Endothelial cell (in vitro differentiated cells): Measurements from ENCODE around the gene EPOP. TPM values are rescaled to one million over a fixed set of nuclear protein-coding genes. Genes with fewer than 3 reads are reported as not detected.

Source experiments
- DNase-seq: peaks from one replicate; pipeline ENCODE4 v3.0.0; 2021; ENCODE audit warnings: low spot score
- H3K27ac Mint-ChIP-seq: one replicate; pipeline ENCODE4 v1.8.0; 2021; ENCODE audit warnings: mixed read lengths, inconsistent platforms; ENCODE audit not compliant: unreplicated experiment
- H3K27me3 Mint-ChIP-seq: one replicate; pipeline ENCODE4 v1.8.0; 2021; ENCODE audit warnings: mild to moderate bottlenecking, moderate library complexity, mixed read lengths, inconsistent platforms; ENCODE audit not compliant: unreplicated experiment
- H3K36me3 Mint-ChIP-seq: one replicate; pipeline ENCODE4 v1.8.0; 2021; ENCODE audit warnings: mild to moderate bottlenecking, low read depth, mixed read lengths, inconsistent platforms; ENCODE audit not compliant: unreplicated experiment
- H3K4me1 Mint-ChIP-seq: one replicate; pipeline ENCODE4 v1.8.0; 2021; ENCODE audit warnings: mild to moderate bottlenecking, mixed read lengths, inconsistent platforms; ENCODE audit not compliant: unreplicated experiment
- H3K4me3 Mint-ChIP-seq: one replicate; pipeline ENCODE4 v1.8.0; 2021; ENCODE audit warnings: mild to moderate bottlenecking, mixed read lengths, inconsistent platforms; ENCODE audit not compliant: unreplicated experiment
- H3K9me3 Mint-ChIP-seq: one replicate; pipeline ENCODE4 v1.8.0; 2021; ENCODE audit warnings: mixed read lengths, inconsistent platforms; ENCODE audit not compliant: unreplicated experiment
- long read RNA-seq: library from polyadenylated mRNA; unstranded; transcript quantifications from one replicate; pipeline ENCODE4 v2.0.0, GENCODE V29; 2020; ENCODE audit not compliant: unreplicated experiment
- total RNA-seq: library from RNA; stranded (reverse); fragmentation: NEBNext Ultra II Directional; extraction: Animal tissue kit (Norgen Biotek cat#: 25700); gene quantifications from one replicate; pipeline ENCODE4 v1.2.1, GENCODE V29; 2021; ENCODE audit not compliant: unreplicated experiment
- TF ChIP-seq, protein P1 (sequence below): fragments of 200-600 bp; sonication (generic); IDR thresholded peaks from one replicate; pipeline ENCODE4 v1.5.0; 2021; ENCODE audit warnings: antibody characterized with exemption; ENCODE audit not compliant: unreplicated experiment

The EPOP gene
- 1.3 TPM for total RNA-seq
- long read RNA-seq: 0 reads

DNA sequence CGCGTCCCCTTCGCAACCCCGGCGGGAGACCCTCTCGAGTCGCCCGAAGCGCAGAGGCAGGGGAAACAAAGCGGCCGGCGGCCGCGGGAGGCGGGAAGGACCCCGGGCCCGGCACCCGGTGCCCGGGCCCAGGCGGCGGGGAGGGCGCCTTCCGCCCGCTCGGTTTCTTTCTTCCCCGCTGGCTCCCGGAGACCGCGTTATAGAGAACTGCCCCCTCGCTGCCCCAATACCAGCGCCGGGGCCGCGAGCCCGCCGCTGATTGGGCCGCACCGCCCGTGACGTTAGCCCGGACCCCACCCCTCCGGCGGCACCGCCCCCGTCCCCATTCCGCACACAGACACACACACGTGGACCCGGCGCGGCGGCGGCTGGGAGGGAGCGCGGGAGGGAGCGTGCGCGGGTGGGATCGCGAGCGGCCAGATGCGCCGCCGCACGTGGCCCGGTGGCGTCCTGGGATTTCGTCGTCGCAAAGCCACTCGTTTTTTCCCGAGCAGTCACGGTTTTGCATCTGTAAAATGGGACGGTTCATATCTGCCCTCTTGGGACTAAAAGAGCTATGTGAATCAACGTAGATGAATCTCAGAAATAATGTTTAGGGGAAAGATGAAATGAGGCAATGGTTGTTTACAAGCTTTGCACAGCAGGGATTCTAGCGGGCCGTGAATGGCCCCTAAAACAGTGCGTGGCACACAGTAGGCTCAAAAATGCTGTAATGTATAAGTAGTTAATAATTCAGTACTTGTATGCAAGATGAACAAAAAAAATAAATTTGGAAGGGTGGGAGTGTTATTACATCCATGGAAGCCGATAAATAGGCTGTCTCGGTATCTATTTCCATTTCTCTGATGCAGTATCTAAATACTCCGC, at the start of gene EPOP:
TSS of gene EPOP (minus strand) at position 209 of the 867 bp plus-strand sequence. CDS start 462 bp downstream, outside the sequence.
- Mint-ChIP-seq H3K27me3 (peaks cover 22% of the 10 kb centered on the region), H3K4me1 (peaks cover 19% of the 10 kb centered on the region)

DNA sequence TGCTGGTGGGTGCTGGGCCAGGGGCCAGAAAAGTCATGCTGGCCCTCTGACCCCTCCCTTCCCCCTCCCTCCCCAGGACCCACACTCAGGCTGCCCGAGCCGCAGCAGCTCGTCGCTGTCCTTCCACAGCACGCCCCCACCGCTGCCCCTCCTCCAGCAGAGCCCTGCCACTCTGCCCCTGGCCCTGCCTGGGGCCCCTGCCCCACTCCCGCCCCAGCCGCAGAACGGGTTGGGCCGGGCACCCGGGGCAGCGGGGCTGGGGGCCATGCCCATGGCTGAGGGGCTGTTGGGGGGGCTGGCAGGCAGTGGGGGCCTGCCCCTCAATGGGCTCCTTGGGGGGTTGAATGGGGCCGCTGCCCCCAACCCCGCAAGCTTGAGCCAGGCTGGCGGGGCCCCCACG, 47.0 kb upstream of the EPOP start:
- Mint-ChIP-seq H3K9me3 (no peaks in the 10 kb centered on the region), H3K27me3 (peaks cover 6% of the 10 kb centered on the region), H3K4me1 (peaks cover 5% of the 10 kb centered on the region), H3K4me3 (no peak overlapping the region), H3K27ac (no peak overlapping the region), H3K36me3 (peaks cover 9% of the 10 kb centered on the region)
- TF ChIP-seq, protein P1, sequence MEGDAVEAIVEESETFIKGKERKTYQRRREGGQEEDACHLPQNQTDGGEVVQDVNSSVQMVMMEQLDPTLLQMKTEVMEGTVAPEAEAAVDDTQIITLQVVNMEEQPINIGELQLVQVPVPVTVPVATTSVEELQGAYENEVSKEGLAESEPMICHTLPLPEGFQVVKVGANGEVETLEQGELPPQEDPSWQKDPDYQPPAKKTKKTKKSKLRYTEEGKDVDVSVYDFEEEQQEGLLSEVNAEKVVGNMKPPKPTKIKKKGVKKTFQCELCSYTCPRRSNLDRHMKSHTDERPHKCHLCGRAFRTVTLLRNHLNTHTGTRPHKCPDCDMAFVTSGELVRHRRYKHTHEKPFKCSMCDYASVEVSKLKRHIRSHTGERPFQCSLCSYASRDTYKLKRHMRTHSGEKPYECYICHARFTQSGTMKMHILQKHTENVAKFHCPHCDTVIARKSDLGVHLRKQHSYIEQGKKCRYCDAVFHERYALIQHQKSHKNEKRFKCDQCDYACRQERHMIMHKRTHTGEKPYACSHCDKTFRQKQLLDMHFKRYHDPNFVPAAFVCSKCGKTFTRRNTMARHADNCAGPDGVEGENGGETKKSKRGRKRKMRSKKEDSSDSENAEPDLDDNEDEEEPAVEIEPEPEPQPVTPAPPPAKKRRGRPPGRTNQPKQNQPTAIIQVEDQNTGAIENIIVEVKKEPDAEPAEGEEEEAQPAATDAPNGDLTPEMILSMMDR: no peak
- DNase-seq: no peak

More for the DNA sequence above, at the start of gene EPOP:
- Mint-ChIP-seq H3K36me3 (no peaks in the 10 kb centered on the region), H3K27ac (peak within 1 kb of the TSS; percentile 41), H3K9me3 (no peaks in the 10 kb centered on the region), H3K4me3 (peak within 1 kb of the TSS; percentile 81)
- DNase-seq: peak; percentile 70
- TF ChIP-seq, protein P1: no peak

DNA sequence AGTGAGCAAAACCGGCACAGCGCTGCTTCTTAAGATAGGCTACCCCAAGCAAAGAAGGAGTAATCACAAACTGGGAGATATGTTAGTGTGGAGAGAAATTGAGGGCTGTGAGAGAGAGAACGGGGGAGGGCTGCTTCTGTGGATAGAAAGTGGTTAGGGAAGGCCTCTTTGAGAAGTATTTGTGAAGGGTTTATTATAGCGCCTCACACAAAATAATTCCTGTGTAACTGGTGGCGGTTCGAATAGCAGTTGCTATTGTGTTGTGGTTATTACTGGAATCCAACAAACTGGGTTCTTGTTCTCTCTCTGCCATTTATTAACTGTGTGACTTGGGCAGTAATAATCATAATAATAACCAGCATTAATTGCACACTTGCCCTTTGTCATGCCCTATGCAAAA, 46.2 kb upstream of the EPOP start:
- H3K4me3 Mint-ChIP-seq: no peak overlapping the region
- H3K4me1 Mint-ChIP-seq: peaks cover 7% of the 10 kb centered on the region
- H3K36me3 Mint-ChIP-seq: peaks cover 9% of the 10 kb centered on the region
- peaks cover 5% of the 10 kb centered on the region for H3K27me3 Mint-ChIP-seq
- DNase-seq: no peak
- TF ChIP-seq, protein P1: no peak
- H3K27ac Mint-ChIP-seq: no peak overlapping the region
- no peaks in the 10 kb centered on the region for H3K9me3 Mint-ChIP-seq

DNA sequence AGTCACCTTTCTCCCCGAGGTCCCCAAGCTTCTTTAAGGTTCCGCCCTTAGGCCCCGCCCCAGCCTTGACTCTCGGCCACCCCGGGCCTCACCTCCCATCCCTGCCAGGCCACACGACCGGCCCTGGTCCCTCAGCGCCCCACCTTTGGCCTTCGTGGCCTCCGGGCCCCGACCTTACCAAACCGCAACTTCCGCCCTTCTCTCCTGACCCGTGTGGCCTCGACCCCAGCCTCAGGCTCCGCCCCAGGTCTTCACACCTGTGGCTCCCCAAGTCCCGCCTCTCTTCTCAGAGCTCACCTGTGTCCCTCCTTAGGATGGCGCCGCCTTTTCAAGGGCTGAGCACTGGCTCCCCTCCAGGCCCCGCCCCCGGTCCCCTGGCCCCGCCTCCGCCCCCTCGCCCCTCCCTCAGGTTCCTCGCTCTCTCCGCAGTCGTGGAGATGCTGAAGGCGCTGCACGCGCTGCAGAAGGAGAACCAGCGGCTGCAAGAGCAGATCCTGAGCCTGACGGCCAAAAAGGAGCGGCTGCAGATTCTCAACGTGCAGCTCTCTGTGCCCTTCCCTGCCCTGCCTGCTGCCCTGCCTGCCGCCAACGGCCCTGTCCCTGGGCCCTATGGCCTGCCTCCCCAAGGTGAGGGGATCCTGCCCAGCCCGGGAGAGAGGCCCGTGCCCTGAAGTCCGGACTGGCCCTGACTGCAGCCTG, 45.3 kb upstream of the EPOP start:
- TF ChIP-seq, protein P1: no peak
- H3K4me1 Mint-ChIP-seq: peaks cover 13% of the 10 kb centered on the region
- H3K4me3 Mint-ChIP-seq: no peak overlapping the region
- H3K27me3 Mint-ChIP-seq: peaks cover 9% of the 10 kb centered on the region
- no peak overlapping the region for H3K27ac Mint-ChIP-seq
- no peak for DNase-seq
- no peaks in the 10 kb centered on the region for H3K9me3 Mint-ChIP-seq
- H3K36me3 Mint-ChIP-seq: peaks cover 9% of the 10 kb centered on the region
